H54 (cell line): Measurements from ENCODE around the gene CREM.

Experiments used
- DNase-seq: peaks from one replicate; pipeline ENCODE4 v3.0.0; 2011; ENCODE audit warnings: low spot score, mixed read lengths; ENCODE audit not compliant: insufficient read length
- FAIRE-seq: peaks from 3 replicates; lab custom pipeline; 2011; peaks lifted over from hg19 to GRCh38; lab: Jason Lieb, UNC
- POLR2A ChIP-seq: IDR thresholded peaks from 2 replicates; pipeline ENCODE4 v1.6.1; 2011; ENCODE audit warnings: low read depth, mild to moderate bottlenecking, low read length

Gene CREM

DNA sequence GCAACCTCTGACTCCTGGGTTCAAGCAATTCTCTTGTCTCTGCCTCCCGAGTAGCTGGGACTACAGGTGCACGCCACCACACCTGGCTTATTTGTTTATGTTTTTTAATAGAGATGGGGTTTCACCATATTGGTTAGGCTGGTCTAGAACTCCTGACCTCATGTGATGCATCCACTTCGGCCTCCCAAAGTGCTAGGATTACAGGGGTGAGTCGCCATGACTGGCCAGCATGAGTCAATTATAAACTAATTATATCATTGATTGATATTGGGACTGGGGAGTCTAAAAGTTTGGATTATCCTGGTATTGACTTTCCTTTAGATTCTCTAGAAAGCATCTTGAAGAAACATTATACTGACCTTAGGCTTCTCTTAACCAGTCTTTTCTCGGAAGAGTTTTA lies 135.8 kb downstream of the CREM start:
- FAIRE-seq = no peak
- DNase-seq = no peak
- TF ChIP-seq POLR2A = no peak
